OCI-LY1 (cell line): Measurements from ENCODE around the gene LIME1.

Experiments
- H2AFZ ChIP-seq: fragments of 200-600 bp; sonication (generic), shearing (Covaris generic); 2 replicates; pipeline ENCODE4 v1.6.0; 2014; ENCODE audit warnings: antibody characterized with exemption, mild to moderate bottlenecking, low read length
- H3F3A ChIP-seq: fragments of 200-600 bp; sonication (generic), shearing (Covaris generic); 2 replicates; pipeline ENCODE4 v1.6.0; 2014; ENCODE audit warnings: mild to moderate bottlenecking, antibody characterized with exemption, low read length, moderate library complexity; ENCODE audit not compliant: insufficient read depth
- H3K27ac ChIP-seq: fragments of 200-600 bp; sonication (generic); 2 replicates; pipeline ENCODE4 v1.5.1; 2014; ENCODE audit warnings: low read length, mixed run types, mild to moderate bottlenecking, low read depth; ENCODE audit not compliant: poor library complexity, severe bottlenecking
- H3K27me3 ChIP-seq: fragments of 200-600 bp; sonication (generic); 2 replicates; pipeline ENCODE4 v1.6.0; 2014; ENCODE audit warnings: antibody characterized with exemption, mild to moderate bottlenecking, low read length, moderate library complexity; ENCODE audit not compliant: insufficient read depth
- H3K36me3 ChIP-seq: fragments of 200-600 bp; sonication (generic); 2 replicates; pipeline ENCODE4 v1.6.1; 2014; ENCODE audit warnings: mild to moderate bottlenecking, antibody characterized with exemption, low read length, moderate library complexity, mixed read lengths; ENCODE audit not compliant: insufficient read depth
- H3K4me1 ChIP-seq: fragments of 200-600 bp; sonication (generic); 2 replicates; pipeline ENCODE4 v1.5.1; 2014; ENCODE audit warnings: mild to moderate bottlenecking, low read length, moderate library complexity; ENCODE audit not compliant: insufficient read depth, severe bottlenecking
- H3K4me2 ChIP-seq: fragments of 200-600 bp; sonication (generic), shearing (Covaris generic); 2 replicates; pipeline ENCODE4 v1.6.1; 2014; ENCODE audit warnings: low read length
- H3K4me3 ChIP-seq: fragments of 200-600 bp; sonication (generic); 2 replicates; pipeline ENCODE4 v1.5.1; 2014; ENCODE audit warnings: low read length, low read depth, mild to moderate bottlenecking, mixed read lengths; ENCODE audit not compliant: poor library complexity, severe bottlenecking
- H3K79me2 ChIP-seq: fragments of 200-600 bp; shearing (Covaris generic); 2 replicates; pipeline ENCODE4 v1.6.1; 2016; ENCODE audit warnings: mixed run types, low read length, mixed read lengths; ENCODE audit not compliant: insufficient read depth
- H3K9ac ChIP-seq: fragments of 200-600 bp; sonication (generic), shearing (Covaris generic); 2 replicates; pipeline ENCODE4 v1.6.1; 2014; ENCODE audit warnings: mild to moderate bottlenecking, low read length, mixed read lengths
- H3K9me2 ChIP-seq: fragments of 200-600 bp; sonication (generic), shearing (Covaris generic); 2 replicates; pipeline ENCODE4 v1.6.1; 2014; ENCODE audit warnings: low read depth, mild to moderate bottlenecking, low read length, mixed read lengths
- H3K9me3 ChIP-seq: fragments of 200-600 bp; shearing (Covaris generic); 2 replicates; pipeline ENCODE4 v1.6.1; 2014; ENCODE audit warnings: low read length, mixed read lengths
- H4K20me1 ChIP-seq: fragments of 200-600 bp; sonication (generic), shearing (Covaris generic); 2 replicates; pipeline ENCODE4 v1.6.0; 2016; ENCODE audit warnings: mild to moderate bottlenecking, low read length; ENCODE audit not compliant: insufficient read depth
- CTCF ChIP-seq: fragments of 200-600 bp; sonication (generic), shearing (Covaris generic); IDR thresholded peaks from 2 replicates; pipeline ENCODE4 v1.5.1; 2017; ENCODE audit warnings: mild to moderate bottlenecking, antibody characterized with exemption, low read length, moderate library complexity, mixed read lengths
- EZH2 ChIP-seq: fragments of 200-600 bp; sonication (generic), shearing (Covaris generic); IDR thresholded peaks from 2 replicates; pipeline ENCODE4 v1.8.0; 2017; ENCODE audit warnings: borderline replicate concordance, mixed run types, mild to moderate bottlenecking, antibody characterized with exemption, low read length, moderate library complexity, mixed read lengths

The LIME1 gene

DNA sequence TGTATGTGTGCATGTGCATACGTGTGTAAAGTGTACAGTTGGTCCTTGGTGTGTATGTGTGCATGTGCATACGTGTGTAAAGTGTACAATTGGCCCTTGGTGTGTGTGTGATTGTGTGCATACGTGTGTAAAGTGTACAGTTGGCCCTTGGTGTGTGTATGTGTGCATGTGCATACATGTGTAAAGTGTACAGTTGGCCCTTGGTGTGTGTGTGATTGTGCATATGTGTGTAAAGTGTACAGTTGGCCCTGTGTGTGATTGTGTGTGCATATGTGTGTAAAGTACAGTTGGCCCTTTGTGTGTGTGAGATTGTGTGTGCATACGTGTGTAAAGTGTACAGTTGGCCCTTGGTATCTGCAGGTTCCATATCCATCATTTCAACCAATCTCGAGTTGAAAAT is 5.1 kb upstream of the LIME1 start:
- Histone ChIP-seq H3K9me3 (no peaks in the 10 kb centered on the region), H3K27me3 (no peaks in the 10 kb centered on the region), H3K9ac (peak overlapping the region; percentile 18; the same call in 1 of the 2 replicates), H3F3A (0 out of 2 replicates have a peak, but pooled peaks cover 6% of the 10 kb centered on the region), H3K36me3 (peaks cover 29% of the 10 kb centered on the region), H3K27ac (peak overlapping the region; percentile 91), H3K4me2 (peak overlapping the region; percentile 15; the same call in 1 of the 2 replicates), H3K4me1 (peaks cover 52% of the 10 kb centered on the region), H3K9me2 (no peaks in the 10 kb centered on the region), H4K20me1 (no peaks in the 10 kb centered on the region), H3K79me2 (no peaks in the 10 kb centered on the region), H2AFZ (no peak overlapping the region), H3K4me3 (no peak overlapping the region)
- TF ChIP-seq CTCF (no peak), EZH2 (no peak)

- TF ChIP-seq EZH2 (no peak), CTCF (no peak)
- Histone ChIP-seq H3K4me2 (no peak overlapping the region), H3K9me3 (no peaks in the 10 kb centered on the region), H3K4me3 (no peak overlapping the region), H3K9me2 (no peaks in the 10 kb centered on the region), H3K79me2 (no peaks in the 10 kb centered on the region), H3K9ac (no peak overlapping the region), H3K27me3 (no peaks in the 10 kb centered on the region), H2AFZ (no peak overlapping the region), H3F3A (0 out of 2 replicates have a peak, but pooled peaks cover 6% of the 10 kb centered on the region), H3K4me1 (peaks cover 52% of the 10 kb centered on the region), H3K27ac (peak overlapping the region; percentile 91), H4K20me1 (no peaks in the 10 kb centered on the region), H3K36me3 (peaks cover 23% of the 10 kb centered on the region)
Measured at GRCh38 chr20:63732118-63733095, 4.1 kb upstream of the LIME1 start.

- no peaks in the 10 kb centered on the region for H3K27me3 ChIP-seq
- no peak overlapping the region for H3K4me2 ChIP-seq
- peaks cover 23% of the 10 kb centered on the region for H3K36me3 ChIP-seq
- H3K4me1 ChIP-seq: peaks cover 50% of the 10 kb centered on the region
- no peaks in the 10 kb centered on the region for H4K20me1 ChIP-seq
- no peak overlapping the region for H2AFZ ChIP-seq
- no peak overlapping the region for H3K4me3 ChIP-seq
- H3K9me2 ChIP-seq: no peaks in the 10 kb centered on the region
- TF ChIP-seq EZH2 (no peak), CTCF (no peak)
- H3K27ac ChIP-seq: no peak overlapping the region
- no peak overlapping the region for H3K9ac ChIP-seq
- H3K79me2 ChIP-seq: no peaks in the 10 kb centered on the region
- 0 out of 2 replicates have a peak, but pooled peaks cover 6% of the 10 kb centered on the region for H3F3A ChIP-seq
- H3K9me3 ChIP-seq: no peaks in the 10 kb centered on the region
Measured at GRCh38 chr20:63733117-63733516, 3.3 kb upstream of the LIME1 start.
